OCI-LY3 (cell line): ENCODE measurements around the gene WDHD1.

Experiments
- CTCF ChIP-seq: fragments of 200-600, 300-600 bp; sonication (generic); IDR thresholded peaks from 2 replicates; pipeline ENCODE4 v1.5.1; 2014; ENCODE audit warnings: antibody characterized with exemption, low read length, low read depth
- EZH2phosphoT487 ChIP-seq: fragments of 200-600 bp; shearing (Covaris generic); IDR thresholded peaks from 2 replicates; pipeline ENCODE4 v1.6.1; 2018; ENCODE audit warnings: antibody characterized with exemption, mixed run types, low read depth

- TF ChIP-seq CTCF, result no peak
- TF ChIP-seq EZH2phosphoT487, result no peak
These were observed 27.2 kb upstream of the WDHD1 start for GRCh38 chr14:55054098-55054497.
